Endodermal cell (in vitro differentiated cells): ENCODE measurements around the gene ST8SIA5. TPM values are rescaled to one million over a fixed set of nuclear protein-coding genes. Genes with fewer than 3 reads are reported as not detected.

Experiments used
- DNase-seq: peaks from one replicate; pipeline ENCODE4 v3.0.0-alpha.2; 2017
- H3K27ac ChIP-seq: 2 replicates; pipeline ENCODE4 v1.5.1; 2013; ENCODE audit warnings: mild to moderate bottlenecking, low read depth, low read length, moderate library complexity
- H3K27me3 ChIP-seq: 2 replicates; pipeline ENCODE4 v1.6.1; 2013; ENCODE audit warnings: mild to moderate bottlenecking, low read length, moderate library complexity; ENCODE audit not compliant: insufficient read depth, control insufficient read depth, poor library complexity, severe bottlenecking
- H3K36me3 ChIP-seq: 2 replicates; pipeline ENCODE4 v1.7.0; 2013; ENCODE audit warnings: mild to moderate bottlenecking, low read length, moderate library complexity; ENCODE audit not compliant: control insufficient read depth, insufficient read depth
- H3K4me1 ChIP-seq: one replicate; pipeline ENCODE4 v1.7.0; 2013; ENCODE audit warnings: low read length; ENCODE audit not compliant: control insufficient read depth, insufficient read depth
- H3K4me3 ChIP-seq: 2 replicates; pipeline ENCODE4 v1.5.1; 2013; ENCODE audit warnings: mild to moderate bottlenecking, low read length, moderate library complexity
- H3K9ac ChIP-seq: 2 replicates; pipeline ENCODE4 v1.6.1; 2013; ENCODE audit warnings: mild to moderate bottlenecking, low read length, moderate library complexity; ENCODE audit not compliant: poor library complexity, severe bottlenecking; ENCODE audit errors: extremely low read depth
- H3K9me3 ChIP-seq: 2 replicates; pipeline ENCODE4 v1.6.1; 2013; ENCODE audit warnings: mild to moderate bottlenecking, low read length, moderate library complexity; ENCODE audit not compliant: control insufficient read depth
- H3K27ac Mint-ChIP-seq: 2 replicates; pipeline ENCODE4 v1.8.0; 2020; ENCODE audit warnings: mixed read lengths
- H3K27me3 Mint-ChIP-seq: 2 replicates; pipeline ENCODE4 v1.8.0; 2021; ENCODE audit warnings: mild to moderate bottlenecking, mixed read lengths; ENCODE audit not compliant: insufficient read depth
- H3K36me3 Mint-ChIP-seq: 2 replicates; pipeline ENCODE4 v1.8.0; 2020; ENCODE audit warnings: low read depth, mixed read lengths
- H3K4me1 Mint-ChIP-seq: 2 replicates; pipeline ENCODE4 v1.8.0; 2020; ENCODE audit warnings: mixed read lengths
- H3K4me3 Mint-ChIP-seq: 2 replicates; pipeline ENCODE4 v1.8.0; 2020; ENCODE audit warnings: mild to moderate bottlenecking, moderate library complexity, mixed read lengths
- H3K9me3 Mint-ChIP-seq: 2 replicates; pipeline ENCODE4 v1.8.0; 2020; ENCODE audit warnings: mild to moderate bottlenecking, mixed read lengths
- CTCF ChIP-seq: fragments of 200-600 bp; sonication (generic); conservative IDR thresholded peaks from 2 replicates; pipeline ENCODE4 v1.5.0; 2021; ENCODE audit warnings: antibody characterized with exemption, mild to moderate bottlenecking
- WGBS, 2 experiments: methylation state at CpG; one replicate each; pipeline versions ENCODE4 v1.1.5 to v1.1.7; 2013; ENCODE audit warnings: missing lambda C conversion rate in 2 of 2, mixed read lengths in 1 of 2; ENCODE audit not compliant: insufficient coverage in 1 of 2, insufficient read length in 1 of 2; 5-methylcytosine and 5-hydroxymethylcytosine counted together
- total RNA-seq, 2 donors: library from RNA; stranded (reverse); fragmentation: NEBNext Ultra II Directional in 1 of 2; extraction: Animal tissue kit (Norgen Biotek cat#: 25700) in 1 of 2; gene quantifications; 2 replicates in 1 of 2; 3 replicates in 1 of 2; pipeline ENCODE4 v1.2.1, GENCODE V29; 2021

ST8SIA5 gene
- total RNA-seq, 2 donors from 2014 or later, result 0.24 to 0.73 TPM

DNA sequence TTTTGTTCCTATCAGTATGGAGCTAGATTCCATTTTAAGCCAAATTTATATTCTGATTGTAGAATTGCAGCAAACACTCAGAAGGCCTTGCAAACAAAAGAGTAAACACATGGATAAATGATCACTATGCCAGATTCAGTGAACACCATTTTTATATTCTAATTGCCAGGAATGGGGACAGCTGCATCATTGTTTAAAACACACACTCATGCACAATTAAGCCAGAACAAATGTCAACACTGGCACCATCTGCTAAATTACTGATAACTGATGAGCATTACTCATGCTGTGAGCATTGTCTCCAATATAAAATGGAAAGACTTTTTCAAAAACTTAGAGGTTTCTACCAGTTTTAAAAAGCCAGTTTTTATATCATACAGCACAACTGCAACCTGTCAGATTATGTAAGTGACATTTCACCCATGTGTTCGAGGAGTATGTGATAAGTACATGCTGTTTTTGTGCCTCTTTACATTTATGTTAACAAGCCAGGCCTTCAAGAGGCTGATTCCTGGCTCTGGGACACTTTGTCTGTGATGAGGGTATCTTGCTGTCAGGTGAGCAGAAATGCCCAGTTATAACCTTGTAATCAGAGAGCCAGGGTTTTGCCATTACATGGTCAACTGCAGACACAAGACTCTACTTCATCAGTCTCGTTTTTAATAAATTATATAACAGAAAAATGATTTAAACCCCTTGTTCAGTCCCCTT is 4.4 kb upstream of the ST8SIA5 start:
- Histone ChIP-seq H3K27me3 (peaks cover 86% of the 10 kb centered on the region), H3K4me1 (peaks cover 2% of the 10 kb centered on the region), H3K9ac (no peak overlapping the region), H3K36me3 (no peaks in the 10 kb centered on the region), H3K4me3 (no peak overlapping the region), H3K27ac (no peak overlapping the region), H3K9me3 (no peaks in the 10 kb centered on the region)
- whole genome bisulfite sequencing, 2 experiments, result 93% methylated on average over 2 of the region's 2 CpGs; no CpG with 5 or more reads in 1 of the 2 experiments
- Mint-ChIP-seq H3K4me1 (peaks cover 9% of the 10 kb centered on the region), H3K9me3 (no peaks in the 10 kb centered on the region), H3K36me3 (no peaks in the 10 kb centered on the region), H3K4me3 (no peak overlapping the region), H3K27me3 (peaks cover 74% of the 10 kb centered on the region), H3K27ac (no peak overlapping the region)
- DNase-seq, result no peak
- no peak for TF ChIP-seq CTCF

- Histone ChIP-seq H3K9me3 (no peaks in the 10 kb centered on the region), H3K9ac (no peak overlapping the region), H3K36me3 (no peaks in the 10 kb centered on the region), H3K4me3 (no peak overlapping the region), H3K4me1 (peaks cover 3% of the 10 kb centered on the region), H3K27me3 (peaks cover 95% of the 10 kb centered on the region), H3K27ac (no peak overlapping the region)
- H3K27me3 Mint-ChIP-seq, result peaks cover 80% of the 10 kb centered on the region
- peaks cover 16% of the 10 kb centered on the region for H3K4me1 Mint-ChIP-seq
- H3K4me3 Mint-ChIP-seq, result no peak overlapping the region
- no peak overlapping the region for H3K27ac Mint-ChIP-seq
- H3K36me3 Mint-ChIP-seq, result no peaks in the 10 kb centered on the region
- H3K9me3 Mint-ChIP-seq, result no peaks in the 10 kb centered on the region
- no peak for TF ChIP-seq CTCF
- 84 to 90% methylated on average over 6 of the region's 6 CpGs for WGBS, 2 experiments
- no peak for DNase-seq
Observed at GRCh38 chr18:46759890-46760289, 3.0 kb upstream of the ST8SIA5 start.

DNA sequence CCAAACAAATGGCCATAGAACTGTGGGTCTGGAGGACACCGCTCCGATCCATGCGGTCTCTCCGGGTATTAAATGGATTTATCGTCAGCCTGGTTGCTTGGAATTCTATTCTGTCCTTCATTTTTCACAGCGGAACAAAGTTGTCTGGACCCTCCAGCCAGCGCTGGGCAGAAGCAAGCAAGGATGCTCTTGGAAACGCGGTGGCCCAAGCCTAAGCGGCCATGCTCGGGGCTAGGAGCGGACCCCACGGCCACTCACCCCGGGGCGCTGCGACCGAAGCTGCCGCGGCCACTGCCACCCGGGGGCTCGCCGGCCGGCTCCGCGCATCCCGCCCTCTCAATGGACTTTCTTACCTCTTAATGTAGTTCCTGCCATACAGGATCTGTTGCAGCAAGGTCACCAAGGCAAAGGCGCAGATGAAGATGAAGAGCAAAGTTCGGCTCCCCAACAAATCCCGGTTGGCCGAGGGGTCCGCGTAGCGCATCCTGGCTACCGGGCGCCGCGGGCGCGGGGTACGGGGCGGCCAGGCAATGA is 761 bp downstream of the ST8SIA5 start:
- 10 to 13% methylated on average over 14 to 41 of the region's 41 CpGs for WGBS, 2 experiments
- peaks cover 88% of the 10 kb centered on the region for H3K27me3 Mint-ChIP-seq
- no peak for TF ChIP-seq CTCF
- Histone ChIP-seq H3K4me3 (no peak overlapping the region), H3K27ac (no peak overlapping the region), H3K9ac (no peak overlapping the region), H3K9me3 (no peaks in the 10 kb centered on the region), H3K36me3 (no peaks in the 10 kb centered on the region), H3K27me3 (peaks cover 82% of the 10 kb centered on the region), H3K4me1 (peaks cover 3% of the 10 kb centered on the region)
- DNase-seq, result peak; percentile 71
- H3K4me3 Mint-ChIP-seq, result peak overlapping the region; percentile 63
- H3K36me3 Mint-ChIP-seq, result no peaks in the 10 kb centered on the region
- H3K9me3 Mint-ChIP-seq, result no peaks in the 10 kb centered on the region
- H3K27ac Mint-ChIP-seq, result no peak overlapping the region
- peaks cover 16% of the 10 kb centered on the region for H3K4me1 Mint-ChIP-seq
